ENCODE data around the gene AK4.

Gene AK4

GRCh38 chr1:65176591-65176990, 28.6 kb downstream of the AK4 start:
- no peak for DNase-seq (ENCODE audit: low read depth in 2 of 2)

- DNase-seq (ENCODE audit: low read depth in 2 of 2): no peak
These were observed 29.5 kb downstream of the AK4 start for GRCh38 chr1:65177457-65177856.

- no peak for DNase-seq (ENCODE audit: low read depth in 2 of 2)
These were observed 30.2 kb downstream of the AK4 start for GRCh38 chr1:65178235-65178634.

- DNase-seq (ENCODE audit: low read depth in 2 of 2): no peak
These were observed 31.1 kb downstream of the AK4 start for GRCh38 chr1:65179148-65179547.

- no peak for DNase-seq (ENCODE audit: low read depth in 2 of 2)
These were observed 33.0 kb downstream of the AK4 start for GRCh38 chr1:65180977-65181376.

- no peak for DNase-seq (ENCODE audit: low read depth in 2 of 2)
These were observed 34.8 kb downstream of the AK4 start for GRCh38 chr1:65182658-65183268.

GRCh38 chr1:65189576-65190115, 41.6 kb downstream of the AK4 start:
- no peak for DNase-seq (ENCODE audit: low read depth in 2 of 2)

GRCh38 chr1:65190229-65190628, 42.2 kb downstream of the AK4 start:
- DNase-seq (ENCODE audit: low read depth in 2 of 2): no peak

GRCh38 chr1:65193129-65193695, 45.2 kb downstream of the AK4 start:
- DNase-seq (ENCODE audit: low read depth in 2 of 2): no peak

- DNase-seq (ENCODE audit: low read depth in 2 of 2): no peak
These were observed 47.8 kb downstream of the AK4 start for GRCh38 chr1:65195495-65196417.

GRCh38 chr1:65196926-65197325, 48.9 kb downstream of the AK4 start:
- DNase-seq (ENCODE audit: low read depth in 2 of 2): no peak

- no peak for DNase-seq (ENCODE audit: low read depth in 2 of 2)
These were observed 49.6 kb downstream of the AK4 start for GRCh38 chr1:65197636-65198035.

GRCh38 chr1:65198096-65198495, 50.1 kb downstream of the AK4 start:
- DNase-seq (ENCODE audit: low read depth in 2 of 2): no peak

- no peak for DNase-seq (ENCODE audit: low read depth in 2 of 2)
These were observed 52.4 kb downstream of the AK4 start for GRCh38 chr1:65200411-65200810.

GRCh38 chr1:65206836-65207235, 58.8 kb downstream of the AK4 start:
- DNase-seq (ENCODE audit: low read depth in 2 of 2): no peak

GRCh38 chr1:65207317-65207716, 59.3 kb downstream of the AK4 start:
- no peak for DNase-seq (ENCODE audit: low read depth in 2 of 2)

- DNase-seq (ENCODE audit: low read depth in 2 of 2): no peak
These were observed 60.6 kb downstream of the AK4 start for GRCh38 chr1:65208563-65208973.

- no peak for DNase-seq (ENCODE audit: low read depth in 2 of 2)
These were observed 61.2 kb downstream of the AK4 start for GRCh38 chr1:65209005-65209885.

- no peak for DNase-seq (ENCODE audit: low read depth in 2 of 2)
These were observed 62.3 kb downstream of the AK4 start for GRCh38 chr1:65210325-65210724.

GRCh38 chr1:65211331-65211730, 63.3 kb downstream of the AK4 start:
- DNase-seq (ENCODE audit: low read depth in 2 of 2): no peak

- no peak for DNase-seq (ENCODE audit: low read depth in 2 of 2)
These were observed 65.4 kb downstream of the AK4 start for GRCh38 chr1:65213271-65214023.

Data from stimulated activated CD4-positive, alpha-beta T cell treated with anti-CD3 and anti-CD28 coated beads, Interleukin-15, amount 100 ng/mL, for 48 hours (primary cell).